SH-SY5Y (cell line): ENCODE data around the gene VIPR2.

Experiments
- GATA2 ChIP-seq: IDR thresholded peaks from 2 replicates; pipeline ENCODE4 v1.6.1; 2011; ENCODE audit warnings: mild to moderate bottlenecking, low read depth, low read length
- GATA3 ChIP-seq: IDR thresholded peaks from 2 replicates; pipeline ENCODE4 v1.6.1; 2011; ENCODE audit warnings: low read depth, mild to moderate bottlenecking, low read length, moderate library complexity

VIPR2 gene

GRCh38 chr7:159146084-159146858 lies 1.6 kb upstream of the VIPR2 start:
- no peak for TF ChIP-seq GATA3
- no peak for TF ChIP-seq GATA2

GRCh38 chr7:159145490-159145855 lies 806 bp upstream of the VIPR2 start:
- TF ChIP-seq GATA3 (no peak), GATA2 (no peak)

- TF ChIP-seq GATA2, result no peak
These were observed 598 bp downstream of the VIPR2 start for GRCh38 chr7:159143780-159144757.

- TF ChIP-seq GATA2 (no peak), GATA3 (no peak)
These were observed 1.9 kb downstream of the VIPR2 start for GRCh38 chr7:159142730-159143129.

GRCh38 chr7:159142199-159142598 lies 2.5 kb downstream of the VIPR2 start:
- TF ChIP-seq GATA3 (no peak), GATA2 (no peak)

- no peak for TF ChIP-seq GATA3
- TF ChIP-seq GATA2, result no peak
These were observed 3.0 kb downstream of the VIPR2 start for GRCh38 chr7:159141660-159142059.

GRCh38 chr7:159141167-159141566 lies 3.5 kb downstream of the VIPR2 start:
- TF ChIP-seq GATA3 (no peak), GATA2 (no peak)

GRCh38 chr7:159140170-159140910 lies 4.3 kb downstream of the VIPR2 start:
- TF ChIP-seq GATA2 (no peak), GATA3 (no peak)

GRCh38 chr7:159139639-159140038 lies 5.0 kb downstream of the VIPR2 start:
- TF ChIP-seq GATA3, result no peak
- no peak for TF ChIP-seq GATA2

GRCh38 chr7:159139202-159139601 lies 5.5 kb downstream of the VIPR2 start:
- TF ChIP-seq GATA2 (no peak), GATA3 (no peak)

GRCh38 chr7:159138508-159138907 lies 6.2 kb downstream of the VIPR2 start:
- TF ChIP-seq GATA3 (no peak), GATA2 (no peak)

GRCh38 chr7:159137906-159138305 lies 6.8 kb downstream of the VIPR2 start:
- TF ChIP-seq GATA2 (no peak), GATA3 (no peak)

GRCh38 chr7:159136846-159137245 lies 7.8 kb downstream of the VIPR2 start:
- TF ChIP-seq GATA3, result no peak
- no peak for TF ChIP-seq GATA2

GRCh38 chr7:159136442-159136841 lies 8.2 kb downstream of the VIPR2 start:
- no peak for TF ChIP-seq GATA2
- no peak for TF ChIP-seq GATA3

- TF ChIP-seq GATA3, result no peak
- TF ChIP-seq GATA2, result no peak
These were observed 8.7 kb downstream of the VIPR2 start for GRCh38 chr7:159136013-159136412.
